ENCODE measurements around the gene INSC.

The INSC gene

DNA sequence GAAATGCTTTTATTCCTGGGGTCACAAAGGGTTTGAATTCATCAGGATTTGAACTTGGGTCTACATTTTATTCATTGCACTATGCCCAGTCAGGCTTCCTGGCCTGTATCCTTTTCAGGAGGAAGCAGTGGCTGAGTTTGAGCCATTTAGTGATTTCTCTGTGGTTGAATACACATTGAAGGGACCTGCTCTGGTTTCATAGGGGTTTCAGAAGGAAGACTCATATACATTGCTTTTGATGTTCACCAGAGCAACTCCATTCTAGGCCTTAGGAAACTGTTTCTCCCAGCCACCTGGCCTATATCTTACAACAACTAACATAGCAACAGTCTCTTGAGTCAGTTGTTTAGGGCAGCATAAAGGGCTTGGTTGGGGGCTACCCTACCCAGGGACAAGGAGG lies 165.7 kb downstream of the INSC start:
- DNase-seq (ENCODE audit: low read depth in 2 of 3, low spot score in 2 of 3): no peak

DNA sequence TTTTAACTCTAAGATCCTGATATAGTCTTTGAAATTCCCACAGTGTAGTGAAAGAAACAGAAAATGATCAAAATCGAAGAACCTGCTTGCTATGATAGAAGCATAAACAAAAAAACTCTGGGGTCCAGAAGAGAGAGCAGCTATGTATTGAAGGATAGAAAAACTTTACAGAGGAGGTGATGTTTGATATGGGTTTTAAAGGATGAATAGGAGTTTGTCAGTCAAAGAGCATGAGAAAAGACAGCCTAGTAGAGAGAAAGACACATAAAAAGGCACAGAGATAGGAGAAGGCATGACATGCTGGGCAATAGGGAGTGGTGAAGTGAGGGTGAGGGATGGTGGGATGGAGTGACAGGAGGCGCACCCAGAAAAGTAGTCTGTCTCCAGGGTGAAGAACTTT lies 168.0 kb downstream of the INSC start:
- no peak for DNase-seq (ENCODE audit: low read depth in 2 of 3, low spot score in 2 of 3)

DNA sequence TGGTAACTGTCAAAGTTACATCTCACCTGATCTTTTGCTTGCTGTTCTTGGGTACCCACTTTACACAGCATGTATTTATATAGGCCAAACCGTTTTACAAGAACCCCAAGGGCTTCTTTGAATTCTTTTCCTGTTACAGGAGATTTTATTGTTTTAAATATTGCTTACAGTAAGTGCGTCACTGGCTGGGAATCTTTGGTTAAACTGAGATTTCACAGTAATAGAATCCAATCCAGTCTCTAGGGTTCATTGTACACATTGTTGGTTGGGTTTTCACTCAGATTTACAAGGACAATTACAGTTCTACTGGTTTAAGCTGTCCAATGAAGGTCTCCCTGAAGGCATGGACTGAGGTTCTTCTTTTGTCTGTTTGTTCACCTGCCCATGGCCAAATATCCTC lies 171.7 kb downstream of the INSC start:
- no peak for DNase-seq (ENCODE audit: low read depth in 2 of 3, low spot score in 2 of 3)

DNA sequence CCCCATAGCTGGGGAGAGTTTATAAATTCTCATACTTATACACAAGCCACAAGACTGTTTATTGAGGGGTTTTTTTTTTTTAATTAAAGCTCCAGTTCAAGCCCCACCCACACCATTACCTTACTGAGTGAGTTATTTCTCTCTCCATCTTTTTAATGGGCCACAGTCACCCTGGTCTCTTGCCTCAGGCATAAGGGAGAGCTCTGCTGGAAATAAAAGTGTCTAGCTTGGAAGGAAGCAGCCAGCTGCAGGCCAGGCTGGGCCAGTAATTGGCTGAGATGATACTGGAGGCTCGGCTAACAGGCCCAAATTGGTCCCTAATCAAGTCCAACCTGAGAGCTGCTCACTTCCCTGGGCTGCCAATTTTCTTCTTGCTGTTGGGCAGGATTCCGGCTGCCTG lies 174.1 kb downstream of the INSC start:
- no peak for DNase-seq (ENCODE audit: low read depth in 2 of 3, low spot score in 2 of 3)

DNA sequence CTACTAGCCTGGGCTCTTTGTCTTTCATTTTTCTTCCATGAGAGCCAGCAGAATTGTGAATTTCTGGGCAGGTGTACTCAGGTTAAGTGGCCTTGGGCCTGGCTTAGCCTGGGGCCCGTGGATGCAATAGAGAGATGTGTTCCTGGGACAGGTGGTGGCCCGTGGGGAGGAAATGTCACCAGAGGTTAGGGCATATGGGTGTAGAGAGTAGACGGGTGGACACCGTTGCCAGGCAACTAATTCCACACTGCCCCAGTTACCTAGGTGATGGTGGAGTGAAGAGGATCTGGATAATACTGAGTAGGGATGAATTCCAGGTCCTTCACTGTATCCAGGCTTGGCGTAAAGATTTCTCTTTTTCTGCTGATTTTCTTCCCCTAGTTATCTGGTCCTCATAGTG lies 175.0 kb downstream of the INSC start:
- no peak for DNase-seq (ENCODE audit: low read depth in 2 of 3, low spot score in 2 of 3)

DNA sequence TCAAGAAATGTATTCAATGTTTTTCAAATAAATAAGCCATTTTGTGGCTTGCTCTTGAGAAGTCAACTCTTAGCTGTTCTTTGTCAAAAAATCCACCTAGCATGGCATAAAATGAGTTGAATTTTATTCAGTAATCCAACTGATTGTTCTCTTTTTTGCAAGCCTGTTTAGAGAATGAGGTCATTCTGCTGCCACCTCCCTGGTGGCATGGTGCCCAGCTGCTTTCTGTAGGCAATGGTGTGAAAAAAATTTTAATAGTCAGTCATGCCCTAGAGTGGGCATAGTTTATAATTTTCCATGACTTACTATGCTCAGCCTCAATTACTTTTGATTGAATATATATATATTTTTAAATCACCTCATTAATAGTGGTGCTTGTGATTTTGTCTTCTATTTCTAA lies 177.2 kb downstream of the INSC start:
- DNase-seq (ENCODE audit: low read depth in 2 of 3, low spot score in 2 of 3): no peak

DNA sequence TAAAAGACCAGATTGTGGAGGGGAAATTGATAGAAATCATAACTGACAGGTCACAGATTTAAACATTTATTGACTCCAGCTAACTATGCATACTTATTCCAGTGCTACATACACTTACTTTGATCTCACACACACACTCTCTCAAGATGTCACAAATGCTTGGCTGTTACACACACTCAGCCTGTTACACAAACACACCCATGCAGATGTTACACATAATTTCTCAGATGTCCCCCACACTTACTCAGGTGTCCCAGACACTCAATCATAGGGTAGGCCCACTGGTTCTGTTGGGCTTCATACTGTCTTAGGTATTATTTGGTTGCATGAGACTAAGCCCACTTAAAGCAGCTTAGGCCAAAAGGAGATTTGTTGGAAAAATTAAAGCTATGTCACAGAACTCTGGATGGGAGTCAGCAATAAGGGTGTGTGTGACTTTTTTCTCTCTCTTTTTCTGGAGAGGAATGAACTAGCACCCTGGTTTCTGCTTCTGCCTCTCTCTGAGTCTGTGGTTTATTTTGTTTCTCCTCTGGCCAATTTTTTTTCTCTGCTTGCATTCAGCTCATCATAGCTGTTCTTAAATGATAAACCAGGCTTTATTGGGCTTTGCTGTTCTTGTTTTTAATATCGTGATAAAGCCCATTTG lies 179.4 kb downstream of the INSC start:
- DNase-seq (ENCODE audit: low read depth in 2 of 3, low spot score in 2 of 3): no peak

DNA sequence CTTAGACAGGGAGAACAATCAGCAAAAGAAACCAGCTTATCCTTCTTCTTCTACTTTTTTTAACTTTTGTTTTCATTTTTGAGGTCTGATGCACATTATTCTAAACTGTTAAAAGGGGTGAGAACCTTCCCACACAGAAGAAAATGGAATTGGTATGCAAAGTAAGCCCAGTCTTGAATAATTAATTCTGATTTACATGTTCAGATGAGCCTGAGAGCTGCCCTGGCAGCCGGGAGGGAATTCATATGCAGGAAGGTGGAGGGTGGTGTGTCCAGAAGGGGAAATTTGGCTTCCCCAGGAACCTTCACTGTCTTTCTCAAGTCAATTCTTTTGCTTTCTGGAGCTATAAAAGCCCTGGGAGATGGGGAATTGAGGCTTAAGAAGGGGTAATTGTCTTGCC lies 181.0 kb downstream of the INSC start:
- DNase-seq (ENCODE audit: low read depth in 2 of 3, low spot score in 2 of 3): no peak
